AG04449 (cell line): ENCODE measurements around the gene KCNA5.

Experiments used
- CTCF ChIA-PET: fragments of 350-600 bp; formaldehyde crosslinking; extraction: SDS; loops from one replicate; lab custom pipeline; 2021; ENCODE audit warnings: antibody characterized with exemption; lab: Yijun Ruan, JAX
- POLR2A ChIA-PET: fragments of 400-600, 350-600 bp; formaldehyde crosslinking; extraction: SDS; loops from one replicate; lab custom pipeline; 2020; ENCODE audit warnings: antibody characterized with exemption, inconsistent platforms; lab: Yijun Ruan, JAX
- DNase-seq: peaks from one replicate; pipeline ENCODE4 v3.0.0-alpha.2; 2010; ENCODE audit warnings: low read depth, low spot score
- H3K4me3 ChIP-seq: 2 replicates; pipeline ENCODE4 v1.5.1; 2011; ENCODE audit warnings: low read depth, mild to moderate bottlenecking, control low read depth, low read length
- TF ChIP-seq, protein P1 (sequence below): IDR thresholded peaks from one replicate; pipeline ENCODE4 v1.5.1; 2011; ENCODE audit warnings: mild to moderate bottlenecking, moderate library complexity, low read length, control low read depth, inconsistent platforms; ENCODE audit not compliant: insufficient read depth; ENCODE audit errors: missing control alignments

KCNA5 gene

DNA sequence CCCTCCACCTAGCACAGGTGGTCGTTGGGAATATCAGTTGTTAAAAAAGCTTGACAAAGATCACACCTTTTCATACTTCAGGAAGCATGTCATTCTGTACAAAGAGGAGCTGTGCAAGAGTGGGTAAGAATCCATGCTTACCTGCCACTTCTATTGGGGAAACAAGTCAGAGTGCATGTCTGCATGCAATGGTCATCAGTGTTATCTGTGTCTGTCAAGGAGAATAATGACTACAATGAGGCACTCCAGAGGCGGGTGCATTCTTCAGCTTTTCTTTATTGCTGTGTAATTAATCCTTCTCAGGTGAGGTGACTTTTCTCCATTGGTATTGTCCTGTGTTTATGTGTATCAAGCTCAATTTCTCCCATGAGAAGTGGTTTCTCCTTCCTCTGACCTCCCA is 24.4 kb downstream of the KCNA5 start:
- ChIA-PET POLR2A (no interaction called here), CTCF (interaction anchor here (1.2 to 9.5 kb wide), 4 partner anchors 16 to 210 kb away, joined by 3 to 113 read pairs (median 4); no protein-coding TSS in a partner anchor)
- no peak for DNase-seq
- TF ChIP-seq, protein P1, sequence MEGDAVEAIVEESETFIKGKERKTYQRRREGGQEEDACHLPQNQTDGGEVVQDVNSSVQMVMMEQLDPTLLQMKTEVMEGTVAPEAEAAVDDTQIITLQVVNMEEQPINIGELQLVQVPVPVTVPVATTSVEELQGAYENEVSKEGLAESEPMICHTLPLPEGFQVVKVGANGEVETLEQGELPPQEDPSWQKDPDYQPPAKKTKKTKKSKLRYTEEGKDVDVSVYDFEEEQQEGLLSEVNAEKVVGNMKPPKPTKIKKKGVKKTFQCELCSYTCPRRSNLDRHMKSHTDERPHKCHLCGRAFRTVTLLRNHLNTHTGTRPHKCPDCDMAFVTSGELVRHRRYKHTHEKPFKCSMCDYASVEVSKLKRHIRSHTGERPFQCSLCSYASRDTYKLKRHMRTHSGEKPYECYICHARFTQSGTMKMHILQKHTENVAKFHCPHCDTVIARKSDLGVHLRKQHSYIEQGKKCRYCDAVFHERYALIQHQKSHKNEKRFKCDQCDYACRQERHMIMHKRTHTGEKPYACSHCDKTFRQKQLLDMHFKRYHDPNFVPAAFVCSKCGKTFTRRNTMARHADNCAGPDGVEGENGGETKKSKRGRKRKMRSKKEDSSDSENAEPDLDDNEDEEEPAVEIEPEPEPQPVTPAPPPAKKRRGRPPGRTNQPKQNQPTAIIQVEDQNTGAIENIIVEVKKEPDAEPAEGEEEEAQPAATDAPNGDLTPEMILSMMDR: no peak
- H3K4me3 ChIP-seq: no peak overlapping the region

DNA sequence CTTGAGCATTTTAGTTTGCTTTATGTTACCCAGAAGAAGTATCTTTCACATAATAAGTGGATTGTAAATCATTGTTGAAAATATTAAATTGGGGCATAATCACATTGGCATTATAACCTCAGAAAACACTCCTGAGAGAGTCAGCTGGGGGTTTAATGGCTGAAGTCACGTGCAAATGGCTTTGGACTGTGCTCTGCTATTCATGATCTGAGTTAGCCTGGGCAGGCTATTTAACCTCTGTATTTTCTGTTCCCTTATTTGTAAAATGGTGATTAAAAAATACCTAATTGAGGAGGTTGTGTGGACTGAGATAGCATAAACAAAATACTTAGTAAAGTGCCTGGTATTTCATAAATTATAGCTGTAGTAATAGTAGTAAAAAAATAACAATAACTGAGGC is 24.9 kb downstream of the KCNA5 start:
- ChIA-PET POLR2A (no interaction called here), CTCF (interaction anchor here (1.2 to 9.5 kb wide), 4 partner anchors 15 to 211 kb away, joined by 3 to 113 read pairs (median 4); no protein-coding TSS in a partner anchor)
- no peak overlapping the region for H3K4me3 ChIP-seq
- TF ChIP-seq, protein P1: no peak
- DNase-seq: no peak

DNA sequence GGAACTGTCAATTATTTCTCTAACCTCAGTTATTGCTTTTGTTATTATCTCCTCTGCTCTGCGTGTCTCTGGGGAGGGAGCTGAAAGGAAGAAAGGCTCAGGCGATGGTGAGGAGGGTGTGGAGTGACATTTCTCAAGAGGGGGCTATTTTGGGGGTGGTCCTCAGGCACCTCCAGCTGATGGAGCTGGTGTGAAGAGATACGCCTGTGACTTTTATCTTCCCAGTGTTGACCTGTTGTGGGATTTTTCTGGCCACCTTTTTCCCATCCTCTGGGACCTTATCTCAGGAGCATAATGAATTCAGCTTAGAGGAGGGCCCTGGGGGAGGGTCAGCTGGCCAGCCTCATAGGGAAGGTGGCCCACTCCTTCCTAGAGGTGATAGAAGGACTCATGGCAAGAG is 26.4 kb downstream of the KCNA5 start:
- DNase-seq: no peak
- POLR2A ChIA-PET: no interaction called here
- CTCF ChIA-PET: interaction anchor here (0.8 to 9.5 kb wide), 5 partner anchors 9 to 215 kb away, joined by 3 to 113 read pairs (median 4); no protein-coding TSS in a partner anchor
- TF ChIP-seq, protein P1: no peak
- H3K4me3 ChIP-seq: no peak overlapping the region

DNA sequence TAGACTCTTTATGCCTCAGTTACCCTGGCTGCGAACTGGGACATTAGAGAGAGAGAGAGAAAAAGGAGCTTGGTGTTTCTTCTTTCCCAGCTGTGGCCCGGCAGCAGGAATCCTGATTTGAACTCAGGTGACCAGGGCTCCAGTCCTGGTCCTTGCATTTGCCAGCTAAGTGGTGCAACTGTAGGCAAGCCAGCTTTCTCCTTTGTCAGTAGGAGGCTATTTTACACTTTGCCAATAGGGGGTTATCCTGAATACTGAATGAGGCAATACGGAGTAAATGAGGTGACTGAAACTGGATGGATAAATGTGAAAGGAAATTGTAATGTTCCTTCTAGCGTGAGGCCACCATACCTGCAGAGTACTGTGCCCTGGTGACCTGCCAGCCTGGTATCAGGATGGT is 27.8 kb downstream of the KCNA5 start:
- CTCF ChIA-PET: interaction anchor here (0.9 to 9.5 kb wide), 7 partner anchors 9 to 357 kb away, joined by 3 to 113 read pairs (median 5); no protein-coding TSS in a partner anchor
- H3K4me3 ChIP-seq: no peak overlapping the region
- TF ChIP-seq, protein P1: no peak
- no peak for DNase-seq
- POLR2A ChIA-PET: no interaction called here

DNA sequence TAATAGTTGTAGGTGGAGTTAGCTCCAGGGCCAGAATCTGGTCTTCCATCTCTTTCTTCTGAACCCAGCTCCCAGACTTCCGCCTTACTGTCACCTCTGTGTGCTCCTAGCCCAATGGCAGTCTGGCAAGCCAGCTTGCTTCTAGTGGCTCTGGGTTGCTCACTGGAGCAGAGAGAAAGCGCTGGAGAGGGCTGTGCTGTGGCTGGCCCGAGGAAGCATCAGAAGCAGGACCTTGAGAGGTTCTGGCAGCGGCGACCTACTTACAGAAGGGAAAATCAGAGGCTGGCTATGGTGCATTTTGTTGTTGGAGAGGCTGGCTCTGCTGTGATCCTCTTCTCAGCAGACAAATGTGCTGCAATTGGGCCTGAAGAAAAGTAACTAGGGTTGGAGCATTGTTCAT is 28.6 kb downstream of the KCNA5 start:
- H3K4me3 ChIP-seq: no peak overlapping the region
- DNase-seq: no peak
- CTCF ChIA-PET: interaction anchor here (1.3 to 9.5 kb wide), 5 partner anchors 10 to 217 kb away, joined by 3 to 113 read pairs (median 6); no protein-coding TSS in a partner anchor
- TF ChIP-seq, protein P1: no peak
- POLR2A ChIA-PET: no interaction called here

DNA sequence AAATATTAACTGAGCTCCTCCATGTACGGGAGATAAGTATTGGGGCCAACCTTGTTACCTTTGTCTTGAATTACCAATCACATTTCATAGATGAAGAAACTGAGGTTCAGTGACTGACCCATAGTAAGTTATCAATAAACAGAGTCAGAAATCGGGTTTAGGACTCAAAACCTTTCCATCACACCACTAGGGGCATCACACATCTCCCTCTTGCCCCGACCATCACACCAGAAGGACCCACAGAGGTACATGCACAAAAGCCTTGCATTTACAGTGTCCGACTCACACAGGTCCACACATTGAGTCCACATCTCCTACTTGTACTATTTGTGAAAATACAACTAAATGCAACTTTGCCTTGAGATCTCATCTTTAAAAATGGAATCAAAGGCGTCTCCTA is 29.4 kb downstream of the KCNA5 start:
- no peak for DNase-seq
- no peak overlapping the region for H3K4me3 ChIP-seq
- POLR2A ChIA-PET: no interaction called here
- CTCF ChIA-PET: interaction anchor here (1.3 to 9.5 kb wide), 4 partner anchors 11 to 51 kb away, joined by 4 to 113 read pairs (median 13); no protein-coding TSS in a partner anchor
- TF ChIP-seq, protein P1: no peak
